HG03135 (cell line): ENCODE data around the gene SIPA1.
"Not testable (repeated sequence)": the region's sequence is repeated elsewhere in the genome, so short reads cannot be mapped to it uniquely, and the experiment has no call there.

Source experiments
- ATAC-seq: cut with Tn5 transposase; IDR thresholded peaks from one replicate; pipeline ENCODE4 v1.9.1; 2021; ENCODE audit warnings: mild to moderate bottlenecking, moderate library complexity; ENCODE audit not compliant: unreplicated experiment

Gene SIPA1

DNA sequence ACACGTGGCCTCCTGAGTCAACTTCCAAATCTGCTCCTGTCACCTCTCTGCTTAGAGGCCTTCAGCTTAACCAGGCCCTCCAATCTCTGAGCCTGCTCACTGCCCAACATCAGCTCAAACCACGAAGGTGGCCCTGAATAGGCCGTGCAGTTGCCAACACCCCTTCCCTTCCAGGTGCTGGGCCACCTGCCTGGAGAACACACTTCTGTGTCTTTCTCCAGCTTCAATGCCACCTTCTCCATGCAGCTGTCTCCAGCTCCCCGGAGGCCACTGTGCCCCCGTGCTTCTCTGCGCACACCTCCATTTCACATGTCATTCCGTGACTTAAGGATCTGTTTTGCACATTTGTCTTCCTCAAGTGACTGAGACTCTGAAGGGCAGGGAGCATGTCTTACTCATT lies 19.5 kb downstream of the SIPA1 start:
- no peak for ATAC-seq

DNA sequence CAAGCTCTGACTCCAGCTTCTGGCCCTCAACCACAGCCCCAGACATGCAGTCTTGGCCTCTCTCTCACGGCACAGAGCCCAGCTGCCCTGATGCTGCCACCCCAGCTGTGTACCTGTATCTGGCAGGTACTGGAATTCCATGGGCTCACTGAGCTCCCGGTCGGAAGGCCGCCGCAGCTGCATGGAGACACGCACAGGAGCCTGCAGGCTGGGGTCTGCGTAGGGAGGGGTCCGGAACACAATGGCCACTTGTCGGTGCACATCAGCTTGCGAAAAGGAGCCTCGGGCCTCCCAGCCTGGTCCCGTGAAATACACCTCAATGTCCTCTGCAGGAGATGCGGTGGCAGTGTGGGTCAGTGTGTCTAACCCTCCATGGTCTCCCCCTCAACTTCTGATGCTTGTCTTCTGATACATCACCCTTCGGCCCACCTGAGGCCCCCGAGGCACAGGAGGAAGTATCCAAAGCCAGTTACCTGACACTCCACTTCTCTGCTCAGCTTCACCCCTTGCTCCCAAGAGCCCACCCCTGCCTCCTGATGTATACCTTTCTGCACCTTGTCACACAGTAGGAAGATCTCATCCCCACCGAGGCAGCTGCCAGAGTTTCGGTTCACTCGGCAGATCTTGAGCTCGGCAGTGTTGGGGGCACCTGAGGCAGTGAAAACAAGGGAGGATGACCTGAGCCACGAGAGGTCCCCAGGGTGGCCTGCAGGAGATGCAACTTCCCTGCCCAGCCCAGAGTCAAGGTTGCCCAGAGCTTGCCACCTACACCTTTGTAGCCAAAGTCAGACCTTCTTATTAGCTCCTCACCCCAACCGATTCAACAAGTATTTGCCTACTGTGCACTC lies 20.5 kb downstream of the SIPA1 start:
- no peak for ATAC-seq

DNA sequence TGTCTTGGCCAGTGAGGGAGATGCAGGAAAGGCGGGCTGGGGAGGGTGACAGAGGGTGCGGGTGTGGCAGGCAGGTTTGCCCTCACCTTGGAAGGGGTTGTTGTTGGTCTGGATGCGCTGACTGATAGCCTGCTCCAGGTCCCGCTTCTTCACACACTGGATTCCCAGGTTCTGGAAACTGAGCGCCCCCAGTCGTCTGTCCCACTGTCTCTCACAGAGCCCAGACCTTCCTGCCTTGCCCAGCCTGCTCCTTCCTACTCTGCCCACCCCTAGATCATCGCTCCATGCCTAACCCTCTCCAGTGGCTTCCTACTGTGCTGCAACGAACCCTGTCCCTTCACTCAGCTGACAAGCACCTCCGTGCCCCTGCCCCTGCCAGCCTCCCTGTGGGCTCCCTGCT lies 22.1 kb downstream of the SIPA1 start:
- ATAC-seq = no peak

DNA sequence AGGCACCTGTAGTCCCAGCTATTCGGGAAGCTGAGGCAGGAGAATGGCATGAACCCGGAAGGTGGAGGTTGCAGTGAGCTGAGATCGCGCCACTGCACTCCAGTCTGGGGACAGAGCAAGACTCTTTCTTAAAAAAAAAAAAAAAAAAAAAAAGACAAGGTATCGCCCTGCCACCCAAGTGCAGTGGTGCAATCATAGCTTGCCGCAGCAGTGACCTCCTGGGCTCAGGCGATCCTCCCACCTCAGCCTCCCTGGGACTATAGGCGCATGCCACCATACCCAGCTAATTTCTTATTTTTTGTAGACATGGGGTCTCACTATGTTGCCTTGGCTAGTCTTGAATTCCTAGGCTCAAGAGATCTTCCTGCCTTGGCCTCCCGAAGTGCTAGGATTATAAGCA lies 23.0 kb downstream of the SIPA1 start:
- not testable (repeated sequence) for ATAC-seq

DNA sequence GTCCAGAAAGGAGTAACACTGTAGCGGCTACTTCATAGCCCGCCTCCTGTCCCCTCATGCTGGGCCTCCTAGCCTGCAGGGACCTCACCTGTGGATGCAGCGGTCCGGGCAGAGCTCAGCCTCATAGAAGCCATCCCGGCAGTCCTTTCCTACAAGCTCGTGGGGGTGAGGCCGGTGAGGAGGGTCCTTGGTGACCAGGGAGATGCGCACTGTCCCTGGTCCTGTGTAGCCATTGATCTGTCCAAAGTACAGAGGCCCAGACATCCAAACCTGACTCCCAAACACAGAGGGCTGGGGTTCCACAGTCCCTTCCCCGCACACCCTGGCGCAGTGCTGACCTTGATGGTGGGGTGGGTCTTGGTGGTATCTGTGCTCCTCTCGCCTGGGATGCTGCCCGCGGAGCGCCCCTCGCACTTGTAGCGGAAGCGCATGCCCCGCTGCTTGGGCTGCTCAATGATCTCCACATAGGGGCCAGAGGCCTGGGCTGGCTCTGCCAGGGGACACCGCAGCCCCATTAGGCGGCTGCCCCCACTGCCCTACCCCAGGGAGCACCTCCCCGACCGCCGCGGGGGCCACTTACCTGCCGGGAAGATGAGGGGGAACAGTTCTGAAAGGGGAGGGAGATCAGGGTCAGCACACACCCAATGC lies 23.8 kb downstream of the SIPA1 start:
- ATAC-seq = no peak

DNA sequence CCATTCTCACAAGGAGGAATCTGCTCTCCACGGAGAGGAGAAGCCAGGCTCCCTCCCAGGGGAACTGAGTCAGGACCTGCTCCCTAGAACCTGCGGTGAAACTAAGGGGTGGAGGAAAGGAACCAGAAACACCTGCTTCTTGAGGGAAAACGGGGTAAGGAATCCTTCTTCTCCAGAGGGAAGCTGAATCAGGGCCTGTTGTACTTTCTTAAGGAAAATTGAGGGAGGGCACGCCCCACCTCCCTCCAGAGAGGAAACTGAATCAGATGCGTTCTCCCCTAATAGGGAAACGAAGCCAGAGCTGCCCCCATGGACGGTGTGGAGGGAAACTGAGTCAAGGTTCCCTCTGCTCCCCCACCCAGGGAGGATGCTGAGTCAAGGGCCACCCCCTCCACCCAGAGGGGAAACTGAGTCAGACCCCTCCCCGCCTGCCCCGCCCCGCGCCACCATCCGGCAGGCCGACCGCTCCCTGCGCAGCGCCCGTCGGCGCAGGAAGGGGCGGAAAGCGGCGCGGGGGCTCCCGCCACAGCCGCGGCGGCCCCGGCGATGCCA lies 24.4 kb downstream of the SIPA1 start:
- ATAC-seq = no peak

DNA sequence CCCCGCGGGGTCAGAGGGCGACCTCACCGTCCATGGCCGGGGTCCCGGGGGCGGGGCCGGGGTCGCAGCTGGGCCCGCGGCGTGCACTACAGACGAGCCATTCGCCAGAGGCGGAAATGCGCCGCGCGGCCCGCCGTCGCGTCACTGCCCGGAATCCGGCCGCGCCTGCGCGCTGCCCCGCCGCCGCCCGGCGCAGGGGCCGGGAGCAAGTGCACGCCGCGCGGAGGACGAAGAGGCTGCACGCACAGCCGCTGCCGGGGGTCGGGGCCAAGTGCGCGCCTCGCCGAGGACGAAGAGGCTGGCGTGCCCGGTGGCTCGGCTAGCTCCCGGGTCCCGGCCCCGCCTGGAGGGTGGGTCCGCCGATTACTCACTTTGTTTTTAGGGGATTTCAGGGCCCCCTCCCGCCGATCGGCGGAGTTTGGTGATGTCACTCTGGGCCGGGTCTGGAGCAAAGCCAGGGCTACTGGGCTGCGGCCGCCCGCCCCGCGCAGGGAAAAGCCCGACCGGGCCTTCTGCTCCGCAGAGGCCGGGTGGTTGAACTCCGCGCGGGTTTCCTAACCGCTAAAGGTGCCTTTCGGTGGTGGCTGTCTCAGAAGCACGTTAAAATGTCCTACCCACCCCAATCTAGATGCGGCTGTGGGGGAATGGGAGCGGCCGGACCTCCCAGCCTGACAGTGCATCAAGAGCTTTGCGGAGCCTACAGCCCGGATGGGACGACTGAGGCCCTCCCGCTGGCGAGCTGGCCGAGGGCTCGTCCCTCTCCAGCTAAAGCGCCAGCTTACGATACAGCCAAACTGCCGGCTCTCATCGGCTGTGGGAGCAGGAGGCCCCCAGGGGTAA lies 25.1 kb downstream of the SIPA1 start, which contains the start of gene RELA:
TSS of gene RELA (minus strand) at position 118 of the 840 bp plus-strand sequence. CDS start at position 34, 84 bp downstream.
- peak; percentile 81 for ATAC-seq

DNA sequence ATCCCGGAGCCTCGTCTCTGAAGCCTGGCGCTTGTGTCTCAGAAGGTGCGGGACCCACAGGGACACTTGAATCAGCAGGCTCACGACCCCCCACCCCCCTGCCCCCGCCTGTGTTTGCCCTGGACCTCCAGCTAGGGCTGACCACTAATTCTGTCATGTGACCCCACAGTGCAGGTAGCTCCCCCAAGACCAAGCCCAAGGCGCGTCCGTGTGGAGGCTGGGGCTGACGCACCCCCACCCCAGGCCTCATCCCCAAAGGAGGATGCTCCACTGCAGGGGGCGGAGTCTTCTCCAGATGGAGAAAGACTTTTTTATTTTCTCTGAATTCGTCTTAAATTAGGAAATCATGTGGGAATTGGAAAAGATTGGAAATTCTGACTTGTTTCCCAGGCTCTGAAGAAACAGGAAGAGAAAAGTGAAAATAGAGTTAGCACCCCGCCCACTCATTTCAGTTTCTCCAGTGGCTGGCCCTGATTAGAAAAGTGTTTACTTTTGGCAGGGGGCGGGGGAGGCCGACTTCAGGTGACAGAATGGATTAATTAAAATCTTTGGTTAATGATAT lies 25.8 kb downstream of the SIPA1 start:
- peak; percentile 21 for ATAC-seq

DNA sequence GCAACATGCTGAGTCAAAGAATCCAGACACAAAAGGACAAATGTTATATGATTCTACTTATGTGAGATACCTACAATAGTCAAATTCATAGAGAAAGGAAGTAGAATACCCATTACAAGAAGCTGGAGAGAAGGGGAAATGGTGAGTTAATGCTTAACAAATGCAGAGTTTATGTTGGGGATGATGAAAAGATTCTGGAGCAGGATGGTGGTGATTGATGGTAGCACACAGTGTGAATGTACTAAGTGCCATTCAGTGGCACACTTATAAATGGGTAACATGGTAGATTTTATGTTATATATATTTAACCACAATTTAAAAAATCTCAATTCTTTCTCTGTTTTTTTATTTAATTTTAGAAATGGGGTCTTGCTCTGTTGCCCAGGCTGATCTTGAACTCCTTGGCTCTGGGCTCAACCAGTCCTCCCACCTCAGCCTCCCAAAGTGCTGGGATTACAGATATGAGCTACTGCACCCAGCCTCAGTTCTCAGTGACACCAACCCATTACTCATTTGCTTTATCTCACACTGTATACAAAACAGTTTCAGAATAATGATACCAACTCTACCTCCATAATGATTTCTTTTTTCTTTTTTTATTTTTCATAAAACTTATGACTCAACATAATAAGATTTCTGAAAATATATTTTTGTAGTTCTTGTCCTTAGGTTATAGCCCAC lies 34.4 kb downstream of the SIPA1 start:
- ATAC-seq = no peak

DNA sequence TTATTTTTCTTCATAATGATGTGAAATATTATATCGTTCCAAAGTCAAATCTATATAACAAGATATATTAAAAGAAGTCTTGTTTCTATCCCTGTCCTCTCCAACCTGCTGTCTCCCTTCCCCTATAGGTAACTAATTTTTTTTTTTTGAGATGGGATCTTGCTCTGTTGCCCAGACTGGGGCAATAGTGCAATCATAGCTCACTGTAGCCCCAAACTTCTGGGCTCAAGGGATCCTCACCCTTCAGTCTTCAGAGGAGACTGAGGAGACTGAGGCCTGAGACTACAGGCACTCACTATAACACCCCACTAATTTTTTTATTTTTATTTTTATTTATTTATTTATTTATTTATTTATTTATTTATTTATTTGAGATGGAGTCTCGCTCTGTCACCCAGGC lies 35.1 kb downstream of the SIPA1 start:
- ATAC-seq = no peak

DNA sequence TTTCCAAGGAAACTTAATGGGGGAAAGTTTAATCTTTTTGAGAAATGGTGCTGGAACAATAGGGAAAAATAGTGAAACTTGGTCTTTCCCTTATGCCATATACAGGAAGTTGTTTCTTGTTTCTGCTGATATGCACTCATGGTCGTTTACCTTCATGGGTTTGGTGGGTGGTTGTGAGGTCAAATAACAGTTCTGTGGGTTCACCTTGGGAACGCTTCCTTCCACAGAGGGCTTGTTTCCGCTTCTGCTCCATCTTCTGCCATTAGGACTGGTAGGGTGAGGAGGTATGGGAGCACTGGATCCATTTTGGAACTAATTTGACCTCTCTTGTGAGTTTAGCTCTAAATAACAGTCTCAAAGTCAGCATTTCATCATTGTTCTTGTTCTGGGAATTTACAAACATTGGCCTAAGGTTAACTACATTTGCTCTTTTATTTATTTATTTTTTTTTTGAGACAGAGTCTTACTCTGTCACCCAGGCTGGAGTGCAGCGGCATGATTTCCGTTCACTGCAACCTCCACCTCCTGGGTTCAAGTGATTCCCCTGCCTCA lies 42.4 kb downstream of the SIPA1 start:
- ATAC-seq = no peak

DNA sequence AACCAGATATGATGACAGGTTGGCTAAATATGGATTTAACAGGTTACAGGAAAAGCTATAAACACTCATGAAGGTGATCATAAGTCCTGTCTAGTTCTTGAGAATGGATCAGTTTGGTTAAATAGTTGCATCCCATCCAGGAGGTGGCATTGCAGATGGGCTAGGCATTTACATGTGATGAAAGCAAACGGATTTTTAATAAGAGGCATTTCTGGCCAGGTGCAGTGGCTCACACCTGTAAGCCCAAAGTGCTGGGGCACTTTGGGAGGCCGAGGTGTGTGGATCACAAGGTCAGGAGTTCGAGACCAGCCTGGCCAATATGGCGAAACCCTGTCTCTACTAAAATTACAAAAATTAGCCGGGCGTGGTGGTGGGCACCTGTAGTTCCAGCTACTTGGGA lies 45.6 kb downstream of the SIPA1 start:
- not testable (repeated sequence) for ATAC-seq

DNA sequence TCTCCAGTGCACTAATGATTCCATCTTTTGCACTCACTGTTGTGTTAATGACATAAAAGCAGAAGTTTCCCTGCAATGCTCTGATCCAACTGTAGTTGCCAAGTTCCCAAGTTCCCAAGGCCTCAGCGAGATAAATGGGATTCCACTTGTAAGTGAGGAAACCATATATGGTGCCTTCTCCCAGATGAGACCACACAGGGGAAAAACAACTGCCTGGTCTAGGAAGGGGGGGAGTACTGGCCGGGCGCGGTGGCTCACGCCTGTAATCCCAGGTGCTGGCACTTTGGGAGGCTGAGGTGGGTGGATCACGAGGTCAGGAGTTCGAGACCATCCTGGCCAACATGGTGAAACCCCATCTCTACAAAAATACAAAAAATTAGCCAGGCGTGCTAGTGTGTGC lies 48.1 kb downstream of the SIPA1 start:
- ATAC-seq = no peak

DNA sequence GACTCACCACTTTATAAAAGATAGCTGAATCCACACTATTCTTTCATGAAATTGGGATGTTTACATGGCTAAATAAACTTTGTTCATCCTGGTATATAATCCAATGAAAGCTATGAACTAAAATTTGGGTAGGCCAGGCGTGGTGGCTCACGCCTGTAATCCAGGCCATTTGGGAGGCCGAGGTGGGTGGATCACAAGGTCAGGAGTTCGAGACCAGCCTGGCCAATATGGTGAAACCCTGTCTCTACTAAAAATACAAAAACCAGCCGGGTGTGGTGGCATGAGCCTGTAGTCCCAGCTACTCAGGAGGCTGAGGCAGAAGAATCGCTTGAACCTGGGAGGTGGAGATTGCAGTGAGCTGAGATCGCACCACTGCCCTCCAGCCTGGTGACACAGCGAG lies 53.9 kb downstream of the SIPA1 start:
- ATAC-seq = not testable (repeated sequence)

DNA sequence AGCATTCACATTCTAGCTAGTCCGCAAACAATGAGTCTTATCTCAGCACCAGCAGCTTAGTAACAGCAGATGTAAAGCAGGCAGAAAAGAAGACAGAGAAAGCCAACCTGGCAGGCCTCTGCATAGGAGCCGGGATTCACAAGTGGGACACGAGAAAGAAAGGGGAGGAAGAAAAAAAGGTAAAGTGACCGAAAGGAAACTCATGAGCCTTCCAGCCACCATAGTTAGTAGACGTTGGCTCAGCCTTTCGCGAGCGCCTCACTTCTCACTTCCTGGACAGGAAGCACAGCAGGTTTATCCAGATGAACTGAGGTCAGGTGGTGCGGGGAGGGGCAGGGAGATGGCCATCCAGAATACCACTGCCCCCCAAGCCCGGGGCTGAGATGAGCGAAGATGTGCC lies 54.5 kb downstream of the SIPA1 start:
- ATAC-seq = no peak

DNA sequence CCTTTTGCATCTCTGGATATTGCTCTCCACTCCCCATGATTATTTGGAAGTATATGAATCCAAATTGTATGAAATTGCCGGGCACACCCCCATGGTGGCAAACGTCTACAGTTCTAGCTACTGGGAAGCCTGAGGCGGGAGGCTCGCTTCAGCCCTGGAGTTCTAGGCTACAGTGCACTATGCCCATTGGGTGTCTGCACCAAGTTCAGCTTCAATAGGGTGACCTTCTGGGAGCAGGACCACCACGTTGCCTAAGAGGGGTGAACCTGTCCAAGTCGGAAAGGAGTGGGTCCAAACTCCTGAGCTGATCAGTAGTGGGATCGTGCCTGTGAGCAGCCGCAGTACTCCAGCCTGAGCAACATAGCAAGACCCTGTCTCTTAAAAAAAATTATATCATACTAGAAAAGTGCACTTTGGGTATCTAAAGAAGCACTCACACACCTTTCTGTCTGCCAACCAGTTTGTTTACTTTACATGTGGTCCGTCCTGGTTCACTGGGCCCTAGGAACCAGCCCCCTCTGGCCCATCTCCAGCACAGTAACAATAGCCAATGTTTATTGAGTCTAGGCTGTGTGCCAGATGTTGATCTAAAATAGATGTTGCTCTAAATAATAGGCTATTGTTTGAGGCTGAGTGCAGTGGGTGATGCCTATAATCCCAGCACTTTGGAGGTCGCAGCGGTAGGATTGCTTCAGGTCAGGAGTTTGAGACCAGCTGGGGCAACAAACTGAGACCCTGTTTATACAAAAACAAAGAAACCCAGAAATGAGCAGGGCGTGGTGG lies 57.7 kb downstream of the SIPA1 start:
- no peak for ATAC-seq

DNA sequence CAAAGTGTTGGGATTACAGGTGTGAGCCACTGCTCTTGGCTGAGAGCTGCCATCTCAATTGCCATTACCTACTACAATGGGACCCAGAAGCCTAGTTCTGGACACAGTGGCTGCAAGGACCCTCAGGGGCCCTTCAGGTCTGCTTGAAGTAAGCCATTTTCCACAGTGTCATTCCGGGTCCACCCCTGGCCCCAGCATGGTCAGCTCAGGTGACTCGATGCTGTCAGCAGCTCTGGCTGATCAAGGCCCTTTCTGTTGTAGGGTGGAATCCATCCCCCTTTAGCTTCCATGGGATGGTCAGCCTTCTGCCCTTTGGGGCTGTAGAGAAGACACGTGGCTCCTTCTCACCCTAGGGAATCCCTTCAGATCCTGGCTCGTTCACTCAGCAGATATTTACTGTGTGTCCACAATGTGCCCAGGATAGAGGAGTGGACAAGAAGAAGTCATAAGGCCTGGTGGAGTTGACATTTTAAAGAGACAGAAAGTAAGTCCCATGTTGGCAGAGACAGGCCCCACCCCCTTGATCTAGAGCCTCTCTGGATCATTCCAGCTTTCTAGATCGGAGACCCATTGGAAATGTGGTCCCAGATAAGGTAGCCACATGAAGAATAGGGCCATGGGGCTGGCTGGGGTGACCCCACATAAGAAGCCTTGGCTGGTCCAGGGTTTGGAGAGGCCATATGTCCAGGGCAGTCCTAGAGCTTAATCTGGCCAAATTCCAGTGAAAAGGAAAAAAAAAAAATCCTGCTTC lies 59.1 kb downstream of the SIPA1 start:
- ATAC-seq = no peak

DNA sequence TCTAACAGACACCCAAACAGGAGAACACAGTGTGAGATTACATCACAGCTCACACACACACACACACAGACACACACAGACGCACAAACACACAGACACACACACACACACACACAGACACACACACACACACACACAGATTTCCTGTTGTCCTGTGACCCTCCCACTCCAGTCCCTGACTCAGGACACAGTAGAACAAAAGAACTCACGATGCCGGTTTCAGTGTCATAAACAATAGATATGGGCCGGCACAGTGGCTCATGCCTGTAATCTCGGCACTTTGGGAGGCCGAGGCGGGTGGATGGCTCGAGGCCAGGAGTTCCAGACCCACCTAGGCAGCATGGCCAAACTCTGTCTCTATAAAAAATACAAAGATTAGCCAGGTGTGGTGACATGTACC lies 60.3 kb downstream of the SIPA1 start:
- ATAC-seq = no peak
